Fibroblast of peridontal ligament (primary cell): ENCODE data around the gene KRTAP29-1.
A peak's percentile ranks its signal among the peaks of the same experiment; 100 is the strongest.

Source experiments
- DNase-seq: peaks from one replicate; pipeline ENCODE4 v3.0.0-alpha.2; 2010; ENCODE audit errors: extremely low read depth

The KRTAP29-1 gene

GRCh38 chr17:41328207-41328606, 25.6 kb upstream of the KRTAP29-1 start:
- no peak for DNase-seq

- no peak for DNase-seq
These were observed 24.9 kb upstream of the KRTAP29-1 start for GRCh38 chr17:41327411-41328120.

GRCh38 chr17:41326173-41327145, 23.8 kb upstream of the KRTAP29-1 start:
- no peak for DNase-seq

GRCh38 chr17:41325611-41326010, 23.0 kb upstream of the KRTAP29-1 start:
- DNase-seq, result no peak

GRCh38 chr17:41325126-41325525, 22.5 kb upstream of the KRTAP29-1 start:
- no peak for DNase-seq

GRCh38 chr17:41324180-41325075, 21.8 kb upstream of the KRTAP29-1 start:
- DNase-seq, result no peak

- DNase-seq, result no peak
These were observed 20.5 kb upstream of the KRTAP29-1 start for GRCh38 chr17:41322903-41323895.

GRCh38 chr17:41322094-41322902, 19.6 kb upstream of the KRTAP29-1 start:
- DNase-seq, result peak; percentile 88

- DNase-seq, result no peak
These were observed 15.6 kb upstream of the KRTAP29-1 start for GRCh38 chr17:41318231-41318630.

GRCh38 chr17:41315814-41316445, 13.3 kb upstream of the KRTAP29-1 start:
- no peak for DNase-seq

GRCh38 chr17:41315204-41315794, 12.6 kb upstream of the KRTAP29-1 start, which contains the start of gene KRTAP17-1:
Gene KRTAP17-1 (minus strand): TSS chr17:41315710. CDS start chr17:41315650, 60 bp downstream.
- no peak for DNase-seq

- DNase-seq, result no peak
These were observed 8.5 kb upstream of the KRTAP29-1 start for GRCh38 chr17:41311111-41311510.

GRCh38 chr17:41308918-41309359, 6.3 kb upstream of the KRTAP29-1 start, which contains the start of gene KRTAP16-1:
Gene KRTAP16-1 (minus strand): TSS chr17:41309309. CDS start chr17:41309253, 56 bp downstream.
- no peak for DNase-seq

- no peak for DNase-seq
These were observed 5.7 kb upstream of the KRTAP29-1 start for GRCh38 chr17:41308251-41308917.

GRCh38 chr17:41307647-41308046, 5.0 kb upstream of the KRTAP29-1 start:
- DNase-seq, result peak; percentile 45

GRCh38 chr17:41304091-41304490, 1.4 kb upstream of the KRTAP29-1 start:
- DNase-seq, result no peak

- DNase-seq, result no peak
These were observed 330 bp upstream of the KRTAP29-1 start for GRCh38 chr17:41302981-41303380.
